NCI-H2107 treated with DMSO at 0.1 percent for 48 hours (cell line): ENCODE results near the gene PLP1.
A peak's percentile ranks its signal among the peaks of the same experiment; 100 is the strongest.

Experiments used
- DNase-seq: peaks from one replicate; lab custom pipeline; 2025; ENCODE audit not compliant: unreplicated experiment; lab: John Stamatoyannopoulos, UW

Gene PLP1

GRCh38 chrX:103823591-103823990 is 47.0 kb downstream of the PLP1 start:
- no peak for DNase-seq

GRCh38 chrX:103825881-103826280 is 49.2 kb downstream of the PLP1 start:
- DNase-seq, result no peak

GRCh38 chrX:103828529-103828928 is 51.9 kb downstream of the PLP1 start:
- no peak for DNase-seq

GRCh38 chrX:103830848-103831247 is 54.2 kb downstream of the PLP1 start:
- no peak for DNase-seq

GRCh38 chrX:103831342-103831802 is 54.7 kb downstream of the PLP1 start:
- DNase-seq, result peak; percentile 69

GRCh38 chrX:103831803-103832544 is 55.3 kb downstream of the PLP1 start, which contains the start of gene RAB9B:
Gene RAB9B (minus strand): TSS chrX:103832257. CDS start chrX:103825784, 6,473 bp downstream.
- peak; percentile 41 for DNase-seq

GRCh38 chrX:103839404-103839803 is 62.8 kb downstream of the PLP1 start:
- no peak for DNase-seq
